GM06990 (cell line): Measurements from ENCODE around the gene DZIP3.
A peak's percentile ranks its signal among the peaks of the same experiment; 100 is the strongest.
"Not testable (repeated sequence)": the region's sequence is repeated elsewhere in the genome, so short reads cannot be mapped to it uniquely, and the experiment has no call there.

Experiments used
- DNase-seq: peaks from one replicate; pipeline ENCODE4 v3.0.0-alpha.2; 2011; ENCODE audit not compliant: insufficient read length; ENCODE audit errors: extremely low read depth
- H3K27me3 ChIP-seq: replicated peaks from 2 replicates; pipeline ENCODE4 v1.6.0; 2011; ENCODE audit warnings: low read length; ENCODE audit not compliant: control insufficient read depth, insufficient read depth
- H3K36me3 ChIP-seq: 2 replicates; pipeline ENCODE4 v1.5.1; 2011; ENCODE audit warnings: low read length; ENCODE audit not compliant: control insufficient read depth, insufficient read depth
- H3K4me3 ChIP-seq: replicated peaks from 2 replicates; pipeline ENCODE4 v1.5.1; 2011; ENCODE audit warnings: low read depth, mild to moderate bottlenecking, control low read depth, low read length
- TF ChIP-seq, protein P1 (sequence below): IDR thresholded peaks from 2 replicates; pipeline ENCODE4 v1.5.1; 2011; ENCODE audit warnings: low read length, control low read depth, mild to moderate bottlenecking, inconsistent platforms; ENCODE audit not compliant: insufficient read depth, poor library complexity, severe bottlenecking

Gene DZIP3

DNA sequence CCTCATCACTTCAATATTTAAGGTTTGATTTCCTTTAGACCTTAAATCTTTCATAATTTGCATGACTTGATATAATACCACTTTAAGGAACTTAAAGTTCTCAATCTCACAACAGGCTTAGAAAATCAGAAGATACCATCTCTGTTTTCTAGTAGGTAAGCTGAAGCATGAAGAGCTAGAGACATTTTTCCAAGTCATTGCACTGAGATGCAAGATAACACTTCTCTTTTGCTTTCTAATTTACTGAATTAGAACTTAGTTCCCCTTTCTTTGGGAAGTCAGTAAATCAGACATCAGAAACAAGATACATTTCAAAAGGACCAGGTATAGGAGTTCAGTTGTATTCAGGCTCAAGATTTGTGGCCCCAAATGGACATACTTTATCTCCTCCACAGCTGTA is 79.7 kb downstream of the DZIP3 start:
- TF ChIP-seq, protein P1, sequence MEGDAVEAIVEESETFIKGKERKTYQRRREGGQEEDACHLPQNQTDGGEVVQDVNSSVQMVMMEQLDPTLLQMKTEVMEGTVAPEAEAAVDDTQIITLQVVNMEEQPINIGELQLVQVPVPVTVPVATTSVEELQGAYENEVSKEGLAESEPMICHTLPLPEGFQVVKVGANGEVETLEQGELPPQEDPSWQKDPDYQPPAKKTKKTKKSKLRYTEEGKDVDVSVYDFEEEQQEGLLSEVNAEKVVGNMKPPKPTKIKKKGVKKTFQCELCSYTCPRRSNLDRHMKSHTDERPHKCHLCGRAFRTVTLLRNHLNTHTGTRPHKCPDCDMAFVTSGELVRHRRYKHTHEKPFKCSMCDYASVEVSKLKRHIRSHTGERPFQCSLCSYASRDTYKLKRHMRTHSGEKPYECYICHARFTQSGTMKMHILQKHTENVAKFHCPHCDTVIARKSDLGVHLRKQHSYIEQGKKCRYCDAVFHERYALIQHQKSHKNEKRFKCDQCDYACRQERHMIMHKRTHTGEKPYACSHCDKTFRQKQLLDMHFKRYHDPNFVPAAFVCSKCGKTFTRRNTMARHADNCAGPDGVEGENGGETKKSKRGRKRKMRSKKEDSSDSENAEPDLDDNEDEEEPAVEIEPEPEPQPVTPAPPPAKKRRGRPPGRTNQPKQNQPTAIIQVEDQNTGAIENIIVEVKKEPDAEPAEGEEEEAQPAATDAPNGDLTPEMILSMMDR = no peak
- Histone ChIP-seq H3K4me3 (no peak overlapping the region), H3K36me3 (no peaks in the 10 kb centered on the region; the same call in none of the 2 replicates), H3K27me3 (no peaks in the 10 kb centered on the region)
- peak; percentile 3 for DNase-seq

GRCh38 chr3:108672701-108673100 is 83.2 kb downstream of the DZIP3 start:
- no peak for DNase-seq
- no peaks in the 10 kb centered on the region for H3K27me3 ChIP-seq
- H3K4me3 ChIP-seq = no peak overlapping the region
- TF ChIP-seq, protein P1 = no peak
- H3K36me3 ChIP-seq = no peaks in the 10 kb centered on the region; the same call in 1 of the 2 replicates

- Histone ChIP-seq H3K36me3 (no peaks in the 10 kb centered on the region; the same call in 1 of the 2 replicates), H3K4me3 (no peak overlapping the region), H3K27me3 (no peaks in the 10 kb centered on the region)
- TF ChIP-seq, protein P1 = no peak
- DNase-seq = no peak
These were observed 84.6 kb downstream of the DZIP3 start for GRCh38 chr3:108673988-108674661.

GRCh38 chr3:108677811-108678210 is 88.3 kb downstream of the DZIP3 start:
- no peaks in the 10 kb centered on the region for H3K36me3 ChIP-seq
- H3K27me3 ChIP-seq = no peaks in the 10 kb centered on the region
- no peak overlapping the region for H3K4me3 ChIP-seq
- no peak for DNase-seq
- TF ChIP-seq, protein P1 = no peak

- H3K4me3 ChIP-seq, H3K27me3 ChIP-seq, H3K36me3 ChIP-seq, DNase-seq: not testable (repeated sequence)
These were observed 102.8 kb downstream of the DZIP3 start for GRCh38 chr3:108692286-108692685.

- H3K36me3 ChIP-seq = no peaks in the 10 kb centered on the region
- TF ChIP-seq, protein P1 = no peak
- H3K27me3 ChIP-seq = no peaks in the 10 kb centered on the region
- no peak overlapping the region for H3K4me3 ChIP-seq
- DNase-seq = no peak
These were observed 108.9 kb downstream of the DZIP3 start for GRCh38 chr3:108698461-108698860.
